Esophagus muscularis mucosa (tissue), 3 donors: Measurements from ENCODE around the gene ABCC3.

Experiments
- CTCF ChIP-seq, 3 experiments: fragments of 200-600 bp in 2 of 3; fragments of 450-650 bp in 1 of 3; sonication (generic) in 2 of 3; IDR thresholded peaks; one replicate each; pipeline ENCODE4 v1.5.1; 2017 to 2019; ENCODE audit warnings: antibody characterized with exemption in 3 of 3, mild to moderate bottlenecking in 2 of 3, moderate library complexity in 1 of 3
- POLR2A ChIP-seq: fragments of 450-650 bp; IDR thresholded peaks from one replicate; pipeline ENCODE4 v1.6.1; 2017; ENCODE audit warnings: antibody characterized with exemption, moderate library complexity, mild to moderate bottlenecking, low read depth

- TF ChIP-seq POLR2A = no peak
- TF ChIP-seq CTCF (IDR thresholded peaks at IDR 0.05) = no peak
Observed at GRCh38 chr17:50586421-50587247, 48.0 kb upstream of the ABCC3 start.
